GM18526 (cell line): Measurements from ENCODE around the gene CALCOCO2.

ENCODE experiments used
- POLR2A ChIP-seq: IDR thresholded peaks from 3 replicates; pipeline ENCODE4 v1.6.1; 2011; ENCODE audit not compliant: insufficient read length; ENCODE audit errors: extremely low read depth

Gene CALCOCO2

DNA sequence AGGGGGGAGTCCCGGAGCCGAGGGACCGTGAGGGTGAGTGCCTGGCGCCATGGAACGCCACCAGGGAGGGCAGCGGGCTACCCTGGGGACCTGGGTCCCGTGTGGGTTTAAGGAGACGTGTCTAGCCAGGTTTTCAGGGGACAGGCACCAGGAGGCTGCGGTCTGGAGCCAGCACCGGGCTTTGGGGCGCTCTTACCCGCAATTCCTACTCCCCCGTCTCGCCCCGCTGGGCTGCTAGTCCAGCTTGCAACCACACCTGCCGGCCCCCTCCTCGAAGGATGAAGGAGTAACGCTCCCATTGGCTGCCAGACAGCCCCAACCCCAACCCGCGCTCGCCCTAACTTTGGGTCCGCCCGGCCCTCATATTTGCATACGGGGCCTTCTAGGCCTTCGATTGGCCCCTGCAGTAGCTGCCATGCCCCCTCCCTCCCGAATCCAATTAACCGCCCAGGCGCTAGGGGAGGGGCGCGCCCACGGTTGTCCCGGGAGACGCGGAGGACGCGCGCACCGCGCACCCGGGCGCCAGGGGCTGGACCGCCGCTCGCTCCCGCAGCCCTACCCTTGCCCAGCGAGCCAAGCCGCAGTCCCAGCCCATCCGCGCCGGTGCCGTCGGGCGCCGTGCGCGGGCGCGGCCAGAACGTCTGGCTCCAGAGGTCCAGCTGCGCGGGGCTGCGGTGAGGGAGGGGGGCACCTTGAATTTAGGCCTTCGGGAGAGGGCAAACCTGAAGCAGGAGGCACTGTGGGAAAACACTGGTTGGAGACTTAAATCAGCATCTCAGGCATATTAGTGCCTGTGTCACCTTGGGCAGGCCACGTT is 13.9 kb upstream of the CALCOCO2 start, which contains the start of gene TTLL6:
TTLL6 (minus strand) TSS at position 456 of the 817 bp plus-strand sequence; CDS start at position 299, 157 bp downstream.
- no peak for TF ChIP-seq POLR2A

DNA sequence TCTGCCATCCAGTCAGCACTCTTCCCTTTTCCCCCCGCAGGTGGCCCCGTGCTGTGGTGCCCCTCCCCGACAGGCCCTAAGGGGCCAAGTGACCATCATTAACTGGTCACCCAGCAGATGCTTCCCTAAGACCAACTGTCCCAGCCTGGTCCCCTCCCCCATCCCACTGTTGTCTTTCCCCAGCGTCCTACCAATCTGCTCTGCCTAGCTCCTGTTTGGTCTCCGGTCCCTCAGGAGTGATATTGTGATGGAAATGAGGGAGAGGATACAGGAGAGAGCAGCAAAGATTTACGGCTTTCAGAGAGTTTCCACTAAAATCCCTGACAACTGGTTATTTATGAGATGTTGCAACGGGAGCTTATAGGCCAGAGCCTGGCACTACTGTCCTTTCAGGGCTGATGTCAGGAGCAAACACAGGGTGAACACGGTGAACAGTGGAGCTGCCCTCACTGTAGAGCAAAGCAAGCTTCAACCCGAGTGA is 12.4 kb upstream of the CALCOCO2 start:
- no peak for TF ChIP-seq POLR2A

DNA sequence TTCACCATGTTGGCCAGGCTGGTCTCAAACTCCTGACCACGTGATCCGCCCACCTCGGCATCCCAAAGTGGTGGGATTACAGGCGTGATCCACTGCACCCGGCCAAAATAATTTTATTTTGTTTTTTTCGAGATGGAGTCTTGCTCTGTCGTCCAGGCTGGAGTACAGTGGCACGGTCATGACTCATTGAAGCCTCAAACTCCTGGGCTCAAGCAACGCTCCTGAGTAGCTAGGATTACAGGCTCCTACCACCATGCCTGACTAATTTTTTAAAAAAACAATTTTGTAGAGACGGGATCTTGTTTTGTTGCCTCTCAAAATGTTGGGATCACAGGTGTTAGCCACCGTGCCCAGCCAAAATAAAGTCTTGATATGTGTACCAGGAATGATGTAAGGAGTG is 11.4 kb upstream of the CALCOCO2 start:
- TF ChIP-seq POLR2A, result no peak

DNA sequence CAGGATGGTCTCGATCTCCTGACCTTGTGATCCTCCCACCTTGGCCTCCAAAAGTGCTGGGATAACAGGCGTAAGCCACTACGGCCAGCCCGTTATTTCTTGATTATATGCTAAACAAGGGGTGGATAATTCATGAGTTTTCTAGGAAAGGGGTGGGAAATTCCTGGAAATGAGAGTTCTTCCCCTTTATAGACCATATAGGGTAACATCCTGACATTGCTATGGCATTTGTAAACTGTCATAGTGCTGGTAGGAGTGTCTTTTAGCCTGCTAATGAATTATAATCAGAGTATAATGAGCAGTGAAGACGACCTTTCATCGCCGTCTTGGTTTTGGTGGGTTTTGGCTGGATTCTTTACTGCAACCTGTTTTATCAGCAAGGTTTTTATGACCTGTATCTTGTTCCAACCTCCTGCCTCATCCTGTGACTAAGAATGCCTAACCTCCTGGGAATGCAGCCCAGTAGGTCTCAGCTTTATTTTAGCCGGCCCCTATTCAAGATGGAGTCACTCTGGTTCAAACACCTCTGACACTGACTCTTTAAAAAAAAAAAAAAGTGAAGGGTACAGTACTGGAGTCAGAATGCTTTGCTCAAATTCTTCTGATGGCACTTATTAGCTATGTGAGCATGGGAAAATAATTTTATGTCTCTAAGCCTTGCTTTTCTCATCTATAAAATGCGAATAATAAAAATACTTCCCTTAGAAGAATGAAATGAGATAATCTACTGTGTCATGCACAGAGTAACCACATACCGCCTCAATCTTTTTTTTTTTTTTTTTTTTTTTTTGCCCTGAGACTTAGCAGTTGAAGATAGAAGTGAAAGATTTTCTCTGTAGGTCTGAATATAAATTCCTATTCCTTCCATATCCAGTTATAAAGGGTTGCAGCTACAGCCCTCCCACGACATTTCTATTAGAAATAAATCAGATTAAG is 5.1 kb upstream of the CALCOCO2 start:
- no peak for TF ChIP-seq POLR2A

DNA sequence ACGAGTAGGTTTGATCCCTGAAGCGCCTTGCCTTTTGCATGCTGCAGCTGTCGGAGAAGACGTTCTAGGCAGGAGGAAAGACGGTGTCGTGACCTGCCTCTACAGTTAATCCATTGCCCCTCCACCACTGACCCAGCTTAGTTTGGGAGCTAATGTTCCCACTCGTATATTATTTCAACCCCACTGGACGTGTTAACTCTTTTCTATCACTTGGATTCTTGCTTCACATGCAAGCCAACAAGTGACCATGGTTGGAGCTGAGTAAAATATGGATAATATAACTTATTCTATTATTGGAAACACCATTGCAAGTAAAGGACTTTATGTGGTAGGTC is 681 bp downstream of the CALCOCO2 start:
- TF ChIP-seq POLR2A, result no peak

DNA sequence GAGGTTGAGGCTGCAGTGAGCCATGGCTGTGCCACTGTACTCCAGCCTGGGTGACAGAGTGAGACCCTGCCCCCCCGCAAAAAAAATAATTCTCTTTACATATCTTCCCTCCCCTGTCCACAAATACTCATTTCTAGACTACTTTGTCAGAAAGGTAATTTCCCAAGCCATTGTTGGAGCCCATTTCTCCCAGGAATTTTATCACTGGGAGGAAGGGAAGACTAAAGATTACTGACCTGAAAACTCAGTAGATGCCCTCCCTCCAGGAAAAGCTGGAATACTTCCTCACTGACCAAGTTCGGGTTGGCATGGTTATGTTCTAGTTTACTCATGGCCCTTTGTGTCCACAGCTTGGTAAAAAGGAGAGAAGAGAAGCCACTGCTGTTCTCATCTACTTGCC is 4.1 kb downstream of the CALCOCO2 start:
- TF ChIP-seq POLR2A, result no peak

DNA sequence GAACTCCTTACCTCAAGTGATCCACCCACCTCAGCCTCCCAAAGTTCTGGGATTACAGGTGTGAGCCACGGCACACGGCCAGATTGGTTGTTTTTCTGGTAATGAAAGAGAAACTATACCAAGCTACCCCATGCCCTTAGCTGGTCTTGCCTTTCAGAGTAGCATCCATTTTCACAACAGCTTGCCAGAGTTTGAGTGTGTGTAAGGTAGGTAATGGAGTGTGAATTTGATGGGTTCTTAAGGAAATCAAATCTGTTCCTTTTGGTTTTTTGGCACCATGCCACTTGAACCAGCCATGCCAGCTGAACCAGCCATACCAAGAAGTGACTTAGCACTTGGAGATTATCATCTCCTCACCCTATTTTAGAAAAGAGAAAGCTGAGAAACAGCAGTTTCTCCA is 5.1 kb downstream of the CALCOCO2 start:
- TF ChIP-seq POLR2A, result no peak

DNA sequence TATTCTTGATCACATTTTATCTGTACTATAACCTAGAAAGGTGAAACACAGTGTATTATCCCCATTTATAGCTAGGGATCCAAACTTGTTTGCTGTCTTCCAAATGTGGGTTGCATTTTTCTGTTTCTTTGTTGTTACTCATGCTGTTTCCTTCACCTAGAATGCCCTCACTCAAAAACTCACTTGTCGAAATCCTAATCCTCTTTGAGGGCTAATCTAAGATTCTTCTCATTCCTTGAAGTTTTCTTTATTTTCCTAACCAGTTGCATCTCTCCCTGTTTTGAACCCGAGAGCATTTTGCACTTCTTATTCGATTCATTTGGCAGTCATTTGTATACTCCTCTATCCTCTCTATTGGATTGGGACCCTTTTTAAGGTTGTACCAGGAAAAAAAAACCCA is 9.6 kb downstream of the CALCOCO2 start:
- TF ChIP-seq POLR2A, result no peak

DNA sequence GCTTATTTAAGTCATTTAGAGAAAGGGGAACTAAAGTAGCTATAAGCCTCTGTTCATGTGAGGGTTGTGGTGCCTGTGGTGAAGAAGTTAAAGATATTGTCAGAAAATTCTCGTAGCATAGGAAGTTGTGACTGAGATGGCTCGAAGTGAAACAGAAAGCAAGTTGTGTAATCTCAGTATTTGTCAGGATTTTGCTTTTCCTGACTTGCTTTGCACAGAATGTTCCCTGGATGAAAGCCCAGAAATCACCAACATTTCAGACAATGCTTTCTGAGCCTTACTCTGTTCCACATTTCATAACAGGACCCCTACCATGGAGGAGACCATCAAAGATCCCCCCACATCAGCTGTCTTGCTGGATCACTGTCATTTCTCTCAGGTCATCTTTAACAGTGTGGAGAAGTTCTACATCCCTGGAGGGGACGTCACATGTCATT is 10.6 kb downstream of the CALCOCO2 start:
- TF ChIP-seq POLR2A, result no peak

- TF ChIP-seq POLR2A, result no peak
Measured at GRCh38 chr17:48842746-48843145, 11.9 kb downstream of the CALCOCO2 start.

DNA sequence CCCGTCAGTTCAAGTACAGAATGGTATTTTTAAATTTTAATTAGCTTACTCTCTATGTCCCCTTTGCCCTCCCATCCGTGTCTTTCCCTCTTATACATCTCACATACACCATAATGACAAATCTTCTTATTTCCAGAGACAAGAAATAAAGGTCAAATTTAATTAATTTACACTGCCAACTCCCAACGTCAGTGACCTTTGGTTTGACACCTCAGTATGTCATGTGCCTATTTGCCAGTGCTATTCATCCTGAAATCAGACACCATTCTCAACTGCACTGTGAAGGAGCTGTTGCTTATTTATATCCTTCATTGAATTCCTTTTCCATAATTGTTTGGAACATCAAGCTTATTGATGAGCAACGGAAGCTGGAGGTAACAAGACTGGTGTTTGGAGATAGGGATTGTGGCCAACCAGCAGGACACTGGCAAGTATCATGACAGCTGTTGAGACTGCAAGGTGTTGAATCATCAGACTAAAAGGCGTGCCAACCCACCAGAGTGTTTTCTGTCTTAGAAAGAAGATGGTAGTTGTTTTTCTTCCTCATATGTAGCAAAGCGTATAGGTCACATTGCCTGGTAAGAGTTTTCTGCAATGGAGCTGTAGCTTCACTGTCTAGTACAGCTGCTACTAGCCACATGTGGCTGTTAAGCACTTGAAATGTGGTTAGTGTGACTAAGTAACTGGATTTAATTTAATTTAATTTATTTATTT is 12.5 kb downstream of the CALCOCO2 start:
- TF ChIP-seq POLR2A, result no peak

DNA sequence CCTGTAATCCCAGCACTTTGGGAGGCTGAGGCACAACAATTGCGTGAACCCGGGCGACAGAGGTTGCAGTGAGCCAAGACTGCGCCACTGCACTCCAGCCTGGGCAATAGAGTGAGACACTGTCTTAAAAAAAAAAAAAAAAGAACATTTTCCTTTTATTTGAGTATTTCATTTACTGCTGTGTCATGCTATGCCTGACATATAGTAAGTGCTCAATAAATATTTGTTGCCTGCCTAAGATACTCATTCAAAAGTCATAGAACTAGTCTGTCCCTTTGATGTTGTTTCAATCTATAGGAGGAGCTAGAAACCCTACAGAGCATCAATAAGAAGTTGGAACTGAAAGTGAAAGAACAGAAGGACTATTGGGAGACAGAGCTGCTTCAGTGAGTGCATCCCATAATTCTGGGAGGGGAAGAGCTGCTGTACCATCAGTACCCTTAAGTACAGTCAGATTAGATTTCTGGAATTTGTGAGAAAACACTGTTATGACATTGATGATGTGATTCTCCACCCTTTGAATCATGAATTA is 20.0 kb downstream of the CALCOCO2 start:
- TF ChIP-seq POLR2A, result no peak

GRCh38 chr17:48854774-48855476 is 24.1 kb downstream of the CALCOCO2 start:
- TF ChIP-seq POLR2A, result no peak

DNA sequence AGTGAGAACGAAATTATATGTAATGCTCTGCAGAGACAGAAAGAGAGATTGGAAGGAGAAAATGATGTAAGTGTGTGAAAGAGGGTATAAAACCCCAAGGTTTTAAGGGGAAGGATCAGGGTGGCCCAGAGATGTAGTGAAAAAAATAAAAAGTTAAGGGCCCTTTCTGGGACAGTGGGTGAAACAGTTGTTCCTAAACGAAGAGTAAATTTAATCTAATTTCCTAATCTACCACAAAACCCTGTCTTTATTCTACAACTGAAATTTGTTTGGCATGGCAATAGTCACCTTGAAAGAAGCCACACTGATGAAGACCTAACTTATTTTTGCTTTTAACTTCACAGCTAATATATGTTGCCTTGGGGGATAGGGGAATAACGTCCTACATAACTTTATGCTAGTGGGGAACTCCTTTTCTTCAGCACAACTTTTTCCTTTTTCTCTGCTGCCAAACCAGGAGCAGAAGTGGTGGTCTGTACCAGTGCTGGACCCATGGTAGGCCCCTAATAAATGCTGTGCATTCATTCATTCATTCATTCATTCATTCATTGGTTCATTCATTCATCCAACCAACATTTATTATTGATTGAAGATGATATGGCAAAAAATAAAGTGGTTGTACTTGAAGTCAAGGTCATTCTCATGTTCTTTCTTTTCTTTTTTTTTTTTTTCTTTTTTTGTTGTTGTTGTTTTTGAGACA is 25.4 kb downstream of the CALCOCO2 start:
- no peak for TF ChIP-seq POLR2A
